Endothelial cell of umbilical vein (primary cell): ENCODE data around the gene IGSF3. TPM values are rescaled to one million over a fixed set of nuclear protein-coding genes. Genes with fewer than 3 reads are reported as not detected.

Experiments used
- BruUV-seq: library from RNA; stranded (reverse); fragments of 400-500 nt; replicated peaks from 2 replicates; lab custom pipeline; 2021; lab: Mats Ljungman, UMichigan
- CTCF ChIA-PET: fragments of 300-600, 350-600 bp; sonication (Branson Sonifier 250); formaldehyde crosslinking; loops from one replicate; lab custom pipeline; 2021; ENCODE audit warnings: antibody characterized with exemption, inconsistent platforms; lab: Charles Lee
- POLR2A ChIA-PET: fragments of 300-600, 350-600 bp; sonication (Branson Sonifier 250); formaldehyde crosslinking; loops from one replicate; lab custom pipeline; 2021; ENCODE audit warnings: antibody characterized with exemption, inconsistent platforms; lab: Charles Lee
- DNase-seq: peaks from one replicate; pipeline ENCODE4 v3.0.0-alpha.2; 2011; ENCODE audit warnings: low read depth, low spot score
- FAIRE-seq: peaks from 2 replicates; lab custom pipeline; 2011; peaks lifted over from hg19 to GRCh38; lab: Jason Lieb, UNC
- H2AFZ ChIP-seq: 2 replicates; pipeline ENCODE4 v1.6.0; 2012; ENCODE audit warnings: low read depth, low read length, control low read depth, inconsistent platforms
- H3K27ac ChIP-seq: 2 replicates; pipeline ENCODE4 v1.5.1; 2011; ENCODE audit warnings: low read depth, mild to moderate bottlenecking, control low read depth, low read length, moderate library complexity; ENCODE audit not compliant: insufficient read depth
- H3K27me3 ChIP-seq, 2 experiments: 2 replicates each; pipeline versions ENCODE4 v1.6.0 to v1.6.1; 2011; ENCODE audit warnings: low read length in 2 of 2, mixed read lengths in 1 of 2; ENCODE audit not compliant: control insufficient read depth in 2 of 2, insufficient read depth in 2 of 2
- H3K36me3 ChIP-seq, 2 experiments: 2 replicates in 1 of 2; 3 replicates in 1 of 2; pipeline ENCODE4 v1.5.1; 2011; ENCODE audit warnings: low read length in 2 of 2, mild to moderate bottlenecking in 1 of 2, moderate library complexity in 1 of 2; ENCODE audit not compliant: control insufficient read depth in 2 of 2, insufficient read depth in 2 of 2; ENCODE audit errors: extremely low read depth in 1 of 2
- H3K4me1 ChIP-seq: 3 replicates; pipeline ENCODE4 v1.5.1; 2011; ENCODE audit warnings: mild to moderate bottlenecking, low read length; ENCODE audit not compliant: control insufficient read depth, insufficient read depth; ENCODE audit errors: extremely low read depth
- H3K4me2 ChIP-seq: 2 replicates; pipeline ENCODE4 v1.6.1; 2011; ENCODE audit warnings: low read length, control low read depth, mixed read lengths; ENCODE audit not compliant: insufficient read depth
- H3K4me3 ChIP-seq, 3 experiments: fragments of 200-600 bp in 1 of 3; sonication (generic), shearing (Covaris generic) in 1 of 3; replicated peaks in 1 of 3; 2 replicates each; pipeline ENCODE4 v1.5.1; 2011 to 2016; ENCODE audit warnings: control low read depth in 3 of 3, low read length in 3 of 3, mild to moderate bottlenecking in 2 of 3, inconsistent platforms in 1 of 3, low read depth in 1 of 3, moderate library complexity in 1 of 3; ENCODE audit not compliant: insufficient read depth in 1 of 3
- H3K79me2 ChIP-seq: 2 replicates; pipeline ENCODE4 v1.6.0; 2012; ENCODE audit warnings: low read length, inconsistent platforms; ENCODE audit not compliant: control insufficient read depth, insufficient read depth
- H3K9ac ChIP-seq: replicated peaks from 2 replicates; pipeline ENCODE3; 2011; ENCODE audit warnings: low read length, control low read depth; ENCODE audit not compliant: insufficient read depth; ENCODE audit errors: extremely low read depth
- H3K9me1 ChIP-seq: replicated peaks from 3 replicates; pipeline ENCODE4 v1.6.0; 2011; ENCODE audit warnings: mild to moderate bottlenecking, low read length; ENCODE audit not compliant: control insufficient read depth, insufficient read depth; ENCODE audit errors: extremely low read depth
- H3K9me3 ChIP-seq: replicated peaks from 2 replicates; pipeline ENCODE4 v1.5.1; 2012; ENCODE audit warnings: low read length, inconsistent platforms; ENCODE audit not compliant: control insufficient read depth, insufficient read depth
- H4K20me1 ChIP-seq: replicated peaks from 2 replicates; pipeline ENCODE3; 2011; ENCODE audit warnings: mild to moderate bottlenecking, low read length; ENCODE audit not compliant: control insufficient read depth, insufficient read depth; ENCODE audit errors: extremely low read depth
- EZH2 ChIP-seq: IDR thresholded peaks from 2 replicates; pipeline ENCODE4 v1.6.1; 2012; ENCODE audit warnings: borderline replicate concordance, low read depth, mild to moderate bottlenecking, moderate library complexity, low read length, inconsistent platforms; ENCODE audit not compliant: severe bottlenecking
- FOS ChIP-seq: IDR thresholded peaks from 2 replicates; pipeline ENCODE4 v1.6.1; 2011; ENCODE audit warnings: mild to moderate bottlenecking, low read length, moderate library complexity, borderline replicate concordance; ENCODE audit not compliant: insufficient read depth
- GATA2 ChIP-seq: IDR thresholded peaks from 2 replicates; pipeline ENCODE4 v1.7.0; 2011; ENCODE audit warnings: low read depth, mild to moderate bottlenecking, moderate library complexity, mixed read lengths, low read length; ENCODE audit not compliant: insufficient read length, insufficient read depth
- JUN ChIP-seq: IDR thresholded peaks from 2 replicates; pipeline ENCODE4 v1.6.1; 2011; ENCODE audit warnings: borderline replicate concordance, low read depth; ENCODE audit not compliant: insufficient read length, insufficient read depth
- MYC ChIP-seq: IDR thresholded peaks from one replicate; pipeline ENCODE4 v1.6.1; 2011; ENCODE audit warnings: mild to moderate bottlenecking, low read depth, low read length
- POLR2A ChIP-seq: IDR thresholded peaks from 2 replicates; pipeline ENCODE4 v1.6.1; 2012; ENCODE audit warnings: low read depth, mild to moderate bottlenecking, control low read depth, low read length
- POLR2AphosphoS5 ChIP-seq: IDR thresholded peaks from 2 replicates; pipeline ENCODE4 v1.6.1; 2012; ENCODE audit warnings: low read depth, mild to moderate bottlenecking, control low read depth, low read length, moderate library complexity; ENCODE audit not compliant: insufficient read depth
- dilution Hi-C: fragments of 300-500 bp; cut with MboI; formaldehyde crosslinking; loops from one replicate; pipeline ENCODE4 v1.15.0; 2019; ENCODE audit warnings: low sequenced_read_pairs; ENCODE audit not compliant: extremely low pct_ligation_motif_present
- intact Hi-C: fragments of 100-400 bp; cut with micrococcal nuclease; formaldehyde crosslinking; loops from one replicate; pipeline ENCODE4 v1.10.0; 2022
- polyA plus RNA-seq, 4 experiments: library from polyadenylated mRNA; depleted of rRNA in 3 of 4; stranded (reverse) in 3 of 4; unstranded in 1 of 4; fragments of >200 nt; gene quantifications; 2 replicates each; pipeline versions ENCODE4 v1.2.1 to v1.2.3, GENCODE V29; 2011 to 2012; ENCODE audit warnings: missing spikeins in 1 of 4
- total RNA-seq: library from RNA; stranded (reverse); gene quantifications from 2 replicates; pipeline ENCODE4 v1.2.3, GENCODE V29; 2021
- TF ChIP-seq, protein P1 (sequence below): IDR thresholded peaks from 2 replicates; pipeline ENCODE4 v1.6.1; 2011; ENCODE audit not compliant: insufficient read depth, insufficient read length
- TF ChIP-seq, protein P2 (sequence below), 2 donors: IDR thresholded peaks; 1 replicate in 1 of 2; 2 replicates in 1 of 2; pipeline ENCODE4 v1.5.1; 2011; ENCODE audit warnings: low read length in 2 of 2, mild to moderate bottlenecking in 2 of 2, moderate library complexity in 2 of 2, control low read depth in 1 of 2, inconsistent platforms in 1 of 2, low read depth in 1 of 2; ENCODE audit not compliant: insufficient read depth in 1 of 2; ENCODE audit errors: extremely low read depth in 1 of 2

Gene IGSF3
- total and polyA plus RNA-seq, 2 donors (not counting 3 experiments of a cell fraction or from before 2014, with no cell fraction given), result 0.63 to 2.2 TPM

DNA sequence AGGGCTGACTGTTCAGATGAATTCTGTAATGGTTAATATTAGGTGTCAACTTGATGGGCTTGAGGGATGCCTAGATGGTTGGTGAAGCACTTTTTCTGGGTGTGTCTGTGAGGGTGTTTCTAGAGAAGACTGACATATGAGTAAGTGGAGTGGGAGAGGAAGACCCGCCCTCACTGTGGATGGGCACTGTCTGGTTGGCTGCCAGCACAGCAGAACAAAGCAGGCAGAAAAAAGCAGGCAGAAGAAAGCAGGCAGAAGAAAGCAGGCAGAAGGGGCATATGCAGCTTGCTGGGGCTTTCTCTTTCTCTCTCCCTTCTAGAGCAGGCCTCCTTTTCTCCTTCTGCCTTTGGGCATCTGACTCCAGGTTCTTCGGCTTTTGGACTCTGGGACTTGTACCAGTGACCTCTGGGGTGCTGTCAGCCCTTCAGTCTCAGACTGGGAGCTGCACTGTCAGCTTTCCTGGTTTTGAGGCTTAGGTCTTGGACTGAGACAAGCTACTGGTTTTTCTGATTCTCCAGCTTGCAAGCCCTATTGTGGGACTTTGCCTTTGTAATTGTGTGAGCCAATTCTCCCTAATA, 43.8 kb upstream of the IGSF3 start:
- no peaks in the 10 kb centered on the region for H4K20me1 ChIP-seq
- no peak for FAIRE-seq
- TF ChIP-seq, protein P1, sequence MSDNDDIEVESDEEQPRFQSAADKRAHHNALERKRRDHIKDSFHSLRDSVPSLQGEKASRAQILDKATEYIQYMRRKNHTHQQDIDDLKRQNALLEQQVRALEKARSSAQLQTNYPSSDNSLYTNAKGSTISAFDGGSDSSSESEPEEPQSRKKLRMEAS, result no peak
- TF ChIP-seq, protein P2, sequence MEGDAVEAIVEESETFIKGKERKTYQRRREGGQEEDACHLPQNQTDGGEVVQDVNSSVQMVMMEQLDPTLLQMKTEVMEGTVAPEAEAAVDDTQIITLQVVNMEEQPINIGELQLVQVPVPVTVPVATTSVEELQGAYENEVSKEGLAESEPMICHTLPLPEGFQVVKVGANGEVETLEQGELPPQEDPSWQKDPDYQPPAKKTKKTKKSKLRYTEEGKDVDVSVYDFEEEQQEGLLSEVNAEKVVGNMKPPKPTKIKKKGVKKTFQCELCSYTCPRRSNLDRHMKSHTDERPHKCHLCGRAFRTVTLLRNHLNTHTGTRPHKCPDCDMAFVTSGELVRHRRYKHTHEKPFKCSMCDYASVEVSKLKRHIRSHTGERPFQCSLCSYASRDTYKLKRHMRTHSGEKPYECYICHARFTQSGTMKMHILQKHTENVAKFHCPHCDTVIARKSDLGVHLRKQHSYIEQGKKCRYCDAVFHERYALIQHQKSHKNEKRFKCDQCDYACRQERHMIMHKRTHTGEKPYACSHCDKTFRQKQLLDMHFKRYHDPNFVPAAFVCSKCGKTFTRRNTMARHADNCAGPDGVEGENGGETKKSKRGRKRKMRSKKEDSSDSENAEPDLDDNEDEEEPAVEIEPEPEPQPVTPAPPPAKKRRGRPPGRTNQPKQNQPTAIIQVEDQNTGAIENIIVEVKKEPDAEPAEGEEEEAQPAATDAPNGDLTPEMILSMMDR (IDR thresholded peaks at IDR 0.05; ENCODE audit: extremely low read depth in 1 of 2, insufficient read depth in 1 of 2, low read depth in 1 of 2, low read length in 2 of 2), result no peak
- TF ChIP-seq GATA2 (no peak), JUN (no peak), MYC (no peak), FOS (no peak), POLR2A (no peak), POLR2AphosphoS5 (no peak), EZH2 (no peak)
- no peaks in the 10 kb centered on the region for H3K9me1 ChIP-seq
- intact Hi-C loops (no loop called here), dilution Hi-C loops (no loop called here)
- DNase-seq, result no peak
- H3K9ac ChIP-seq, result no peak overlapping the region
- H3K27ac ChIP-seq, result no peak overlapping the region
- H3K4me3 ChIP-seq, result no peak overlapping the region
- H3K27me3 ChIP-seq, result no peaks in the 10 kb centered on the region
- CTCF ChIA-PET, result no interaction called here
- no peak overlapping the region for H3K4me2 ChIP-seq
- POLR2A ChIA-PET, result no interaction called here
- H3K4me1 ChIP-seq, result no peaks in the 10 kb centered on the region
- H2AFZ ChIP-seq, result no peak overlapping the region
- BruUV-seq, result no TSS peak
- no peaks in the 10 kb centered on the region for H3K79me2 ChIP-seq
- H3K36me3 ChIP-seq, result no peaks in the 10 kb centered on the region
- no peaks in the 10 kb centered on the region for H3K9me3 ChIP-seq
